ENCODE results near the gene HLA-B.
"Not testable (repeated sequence)": the region's sequence is repeated elsewhere in the genome, so short reads cannot be mapped to it uniquely, and the experiment has no call there.

Gene HLA-B

GRCh38 chr6:31381666-31382065 is 24.7 kb upstream of the HLA-B start:
- no peak for DNase-seq

GRCh38 chr6:31379850-31380249 is 22.9 kb upstream of the HLA-B start:
- DNase-seq, result no peak

GRCh38 chr6:31378721-31379103 is 21.7 kb upstream of the HLA-B start:
- no peak for DNase-seq

- DNase-seq, result no peak
Observed at GRCh38 chr6:31378062-31378720, 21.2 kb upstream of the HLA-B start.

- no peak for DNase-seq
Observed at GRCh38 chr6:31377029-31377428, 20.1 kb upstream of the HLA-B start.

- DNase-seq, result no peak
Observed at GRCh38 chr6:31375699-31376098, 18.7 kb upstream of the HLA-B start.

- not testable (repeated sequence) for DNase-seq
Observed at GRCh38 chr6:31374118-31374517, 17.1 kb upstream of the HLA-B start.

GRCh38 chr6:31368461-31368860 is 11.5 kb upstream of the HLA-B start:
- DNase-seq, result no peak

GRCh38 chr6:31366693-31367470 is 9.9 kb upstream of the HLA-B start:
- DNase-seq, result peak; percentile 78

GRCh38 chr6:31365864-31366263 is 8.9 kb upstream of the HLA-B start:
- no peak for DNase-seq

GRCh38 chr6:31363811-31364210 is 6.8 kb upstream of the HLA-B start:
- DNase-seq, result no peak

GRCh38 chr6:31362751-31363150 is 5.8 kb upstream of the HLA-B start:
- no peak for DNase-seq

- no peak for DNase-seq
Observed at GRCh38 chr6:31359581-31359980, 2.6 kb upstream of the HLA-B start.

- DNase-seq, result no peak
Observed at GRCh38 chr6:31358302-31358701, 1.3 kb upstream of the HLA-B start.

- DNase-seq, result no peak
Observed at GRCh38 chr6:31357886-31358285, 907 bp upstream of the HLA-B start.

- no peak for DNase-seq
Observed at GRCh38 chr6:31356216-31356945, 598 bp downstream of the HLA-B start.

- DNase-seq, result no peak
Observed at GRCh38 chr6:31355583-31355948, 1.4 kb downstream of the HLA-B start.

- DNase-seq, result no peak
Observed at GRCh38 chr6:31354864-31355582, 2.0 kb downstream of the HLA-B start.

GRCh38 chr6:31354158-31354863 is 2.7 kb downstream of the HLA-B start:
- DNase-seq, result no peak

GRCh38 chr6:31353384-31353945 is 3.5 kb downstream of the HLA-B start:
- no peak for DNase-seq

GRCh38 chr6:31352683-31353383 is 4.1 kb downstream of the HLA-B start:
- no peak for DNase-seq

- DNase-seq, result no peak
Observed at GRCh38 chr6:31352310-31352682, 4.7 kb downstream of the HLA-B start.
